ENCODE data around the gene RNF13.

Gene RNF13, protein sequence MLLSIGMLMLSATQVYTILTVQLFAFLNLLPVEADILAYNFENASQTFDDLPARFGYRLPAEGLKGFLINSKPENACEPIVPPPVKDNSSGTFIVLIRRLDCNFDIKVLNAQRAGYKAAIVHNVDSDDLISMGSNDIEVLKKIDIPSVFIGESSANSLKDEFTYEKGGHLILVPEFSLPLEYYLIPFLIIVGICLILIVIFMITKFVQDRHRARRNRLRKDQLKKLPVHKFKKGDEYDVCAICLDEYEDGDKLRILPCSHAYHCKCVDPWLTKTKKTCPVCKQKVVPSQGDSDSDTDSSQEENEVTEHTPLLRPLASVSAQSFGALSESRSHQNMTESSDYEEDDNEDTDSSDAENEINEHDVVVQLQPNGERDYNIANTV

DNA sequence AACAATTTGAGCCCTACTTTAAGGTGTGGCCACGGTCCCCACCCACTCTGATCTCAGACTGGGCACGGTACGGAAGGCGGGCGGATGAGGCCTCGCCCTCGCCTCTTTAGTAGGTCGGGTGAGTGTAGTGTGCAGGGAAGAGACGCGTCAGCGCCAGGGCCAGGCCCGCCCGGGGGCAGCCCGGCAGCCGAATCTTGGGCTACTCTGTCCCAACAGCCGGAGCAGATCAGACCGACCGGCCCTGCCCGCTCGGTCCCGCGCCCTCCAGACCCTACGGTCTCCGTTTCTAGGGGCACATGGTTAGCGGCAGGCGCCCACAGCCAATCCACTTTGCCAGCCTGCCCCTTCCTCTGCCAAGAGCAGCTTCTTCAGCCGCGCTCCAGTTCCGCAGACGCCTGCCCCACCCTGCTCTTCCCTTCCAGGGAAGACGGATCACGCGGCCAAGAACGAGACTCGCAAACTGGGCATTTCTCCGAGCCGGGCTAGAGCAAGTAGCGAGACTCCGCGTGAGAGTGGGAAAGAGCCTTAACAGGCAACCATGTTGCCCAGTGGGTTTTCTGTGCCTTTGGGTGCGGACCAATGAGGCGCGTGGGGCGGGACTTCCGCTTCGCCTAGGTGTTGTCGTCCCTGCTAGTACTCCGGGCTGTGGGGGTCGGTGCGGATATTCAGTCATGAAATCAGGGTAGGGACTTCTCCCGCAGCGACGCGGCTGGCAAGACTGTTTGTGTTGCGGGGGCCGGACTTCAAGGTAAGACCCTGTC is at the start of gene RNF13:
RNF13 (plus strand) TSS at position 610 of the 761 bp plus-strand sequence. CDS start 32,812 bp downstream, outside the sequence.
- DNase-seq, result peak; percentile 97 to 98

DNA sequence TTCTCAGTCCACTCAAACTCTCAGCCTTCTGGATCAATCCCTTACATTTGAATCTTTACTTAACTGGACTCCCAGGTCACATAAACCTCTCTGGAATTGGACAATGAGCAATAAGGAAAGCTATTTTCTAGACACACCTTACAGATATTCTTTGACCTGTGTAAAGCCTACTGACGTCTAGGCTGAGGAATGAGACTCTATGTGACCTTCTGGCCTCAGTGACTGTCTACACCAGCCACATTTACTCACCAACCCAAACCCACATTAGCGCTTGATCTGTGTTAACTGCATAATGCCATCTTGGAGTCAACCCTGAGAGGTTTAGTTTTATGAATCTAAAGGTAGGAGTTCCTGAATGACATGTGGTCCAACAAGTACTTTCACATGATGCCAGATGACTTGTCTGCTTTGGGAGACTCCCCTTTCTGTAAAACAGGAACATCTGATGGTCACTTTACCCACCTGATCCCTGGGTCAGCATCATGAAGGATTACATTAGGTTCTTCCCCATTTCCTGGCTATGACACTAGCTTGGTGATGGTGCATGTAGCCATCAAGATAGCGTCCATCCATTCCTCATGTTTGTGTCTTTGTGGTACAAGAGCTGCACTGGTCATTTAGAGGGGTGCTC is 49.3 kb upstream of the RNF13 start:
- no peak for DNase-seq

DNA sequence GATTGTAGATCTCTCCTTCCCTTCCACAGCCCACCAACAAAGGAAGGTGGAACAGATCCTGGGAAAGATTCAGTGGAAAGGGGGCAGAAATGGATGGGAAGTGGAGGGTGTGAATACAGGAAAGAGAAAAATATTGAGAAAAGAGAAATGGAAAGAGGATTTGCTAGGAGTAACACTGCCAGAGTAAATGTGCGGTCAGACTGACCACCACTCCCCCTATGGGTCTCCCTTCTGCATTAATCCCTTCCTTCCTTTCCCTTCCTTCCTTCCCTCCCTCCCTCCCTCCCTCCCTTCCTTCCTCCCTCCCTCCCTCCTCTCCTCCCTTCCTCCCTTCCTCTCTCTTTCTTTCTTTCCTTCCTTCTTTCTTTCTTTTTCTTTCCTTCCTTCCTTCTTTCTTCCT is 48.7 kb upstream of the RNF13 start:
- no peak for DNase-seq

DNA sequence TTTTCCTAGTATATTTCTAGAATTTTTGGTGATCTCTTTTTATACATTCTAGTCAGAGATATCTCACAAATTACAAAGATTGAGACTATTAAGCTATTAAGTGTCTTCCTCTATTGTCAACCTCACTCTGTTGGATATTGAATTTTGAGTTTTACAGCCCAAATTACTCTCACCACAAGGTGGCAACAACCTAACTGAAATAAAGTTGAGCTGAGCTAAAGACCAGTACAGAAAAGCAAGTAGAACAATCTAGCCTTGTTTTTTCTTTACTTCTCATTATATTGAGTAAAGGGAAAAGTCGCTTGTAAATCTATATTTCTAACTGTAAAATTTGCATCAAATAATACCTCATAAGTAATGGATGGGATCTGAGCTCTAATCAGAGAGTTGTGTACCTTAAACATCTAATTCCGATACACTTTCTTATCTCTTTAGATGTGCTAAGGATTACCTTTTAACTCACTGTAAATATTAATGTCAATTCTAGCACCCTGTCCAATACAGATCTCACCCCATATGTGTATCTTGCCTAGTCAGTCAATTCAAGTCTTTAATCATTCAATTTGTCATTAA is 47.2 kb upstream of the RNF13 start:
- DNase-seq, result no peak

DNA sequence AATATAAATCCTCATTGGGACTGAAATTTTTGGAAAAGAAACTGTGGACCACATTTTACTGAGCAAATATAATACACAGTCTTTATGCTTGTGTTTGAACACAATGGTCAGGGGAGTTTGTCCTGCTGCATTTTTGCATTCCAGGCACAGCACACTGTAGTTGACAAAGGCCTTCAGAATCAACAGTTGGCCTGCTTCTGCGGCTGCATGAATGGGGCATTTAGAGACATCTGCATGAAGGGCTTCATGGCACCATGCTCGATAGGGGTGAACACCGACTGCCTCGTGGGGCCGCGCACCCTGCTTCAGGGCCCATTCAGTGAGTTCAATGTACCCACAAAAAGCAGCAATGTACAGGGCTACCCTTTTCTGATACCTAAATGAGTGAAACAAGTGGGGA is 45.3 kb upstream of the RNF13 start:
- DNase-seq, result no peak

DNA sequence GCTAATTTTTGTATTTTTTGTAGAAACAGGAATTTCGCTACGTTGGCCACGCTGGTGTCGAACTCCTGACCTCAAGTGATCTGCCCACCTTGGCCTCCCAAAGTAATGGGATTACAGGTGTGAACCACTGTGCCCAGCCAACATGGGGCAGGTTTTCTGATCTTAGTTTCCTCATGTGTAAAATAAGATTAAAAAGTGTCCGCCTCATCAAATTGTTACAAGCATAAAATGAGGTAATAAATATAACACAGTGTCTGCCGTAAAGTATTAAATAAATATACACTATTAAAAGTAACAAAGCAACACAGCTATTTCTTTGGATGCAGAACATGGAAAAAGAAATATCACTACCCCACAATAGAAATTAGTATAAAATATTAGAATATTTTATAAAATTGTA is 44.3 kb upstream of the RNF13 start:
- no peak for DNase-seq

DNA sequence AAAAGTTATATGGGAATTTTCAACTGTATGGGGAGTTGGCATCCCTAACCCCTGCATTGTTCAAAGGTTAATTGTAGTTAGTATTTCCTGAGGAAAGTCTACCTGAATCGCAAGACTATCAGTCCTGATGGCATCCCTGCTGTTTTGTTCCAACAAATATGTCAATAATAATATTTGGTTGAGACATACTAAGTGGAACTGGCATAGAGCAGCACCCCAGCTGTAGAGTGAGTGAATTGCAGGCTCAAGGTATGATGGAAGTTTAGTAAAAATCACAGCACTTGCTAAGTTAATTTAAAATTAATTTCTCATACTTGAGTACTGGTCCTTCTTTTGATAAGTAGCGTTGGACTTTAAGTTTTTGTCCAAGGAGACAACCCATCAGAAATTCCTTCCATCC is 42.8 kb upstream of the RNF13 start:
- DNase-seq, result no peak

DNA sequence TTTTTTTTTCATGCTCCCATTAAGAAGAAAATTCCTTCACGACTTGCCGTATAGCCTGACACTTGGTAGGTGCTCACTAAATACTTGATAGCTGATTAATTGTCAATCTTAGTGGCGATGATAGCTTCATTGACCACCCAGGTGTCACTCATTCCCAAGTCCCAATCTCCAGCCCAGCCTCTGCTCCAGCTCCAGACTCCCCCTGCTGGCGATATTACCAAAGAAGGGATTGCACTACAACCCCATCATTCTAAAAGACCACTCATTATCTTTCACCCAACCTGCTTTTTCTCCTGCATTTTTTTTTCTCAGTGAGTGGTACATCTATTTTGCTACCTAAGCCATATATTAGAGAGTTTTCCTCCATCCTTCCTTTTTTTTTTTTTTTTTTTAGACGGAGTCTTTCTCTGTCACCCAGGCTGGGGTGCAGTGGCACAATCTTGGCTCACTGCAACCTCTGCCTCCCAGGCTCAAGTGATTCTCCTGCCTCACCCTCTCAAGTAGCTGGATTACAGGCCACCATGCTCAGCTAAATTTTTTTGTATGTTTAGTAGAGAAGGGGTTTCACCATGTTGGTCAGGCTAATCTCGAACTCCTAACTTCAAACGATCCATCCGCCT is 41.3 kb upstream of the RNF13 start:
- DNase-seq, result peak; percentile 24 to 45

DNA sequence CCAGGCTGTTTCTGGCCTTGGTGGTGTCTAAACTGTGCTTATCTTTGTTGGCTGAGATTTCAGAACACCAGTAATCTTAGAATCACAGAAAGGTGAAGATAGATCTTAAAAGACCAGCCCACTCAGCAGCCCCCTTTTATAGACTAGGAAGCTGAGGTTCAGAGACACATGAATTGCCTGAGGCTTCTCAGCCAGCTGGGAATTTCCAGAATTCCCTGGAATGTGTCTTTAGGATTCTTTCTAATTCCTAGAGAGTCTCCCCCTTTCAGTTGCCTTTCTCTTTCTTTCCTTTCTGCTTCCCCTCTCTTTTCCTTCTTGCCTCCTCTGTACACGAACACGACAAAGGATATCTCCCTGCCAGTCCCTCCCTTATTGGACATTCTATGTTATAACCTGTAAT is 40.2 kb upstream of the RNF13 start:
- DNase-seq, result no peak

DNA sequence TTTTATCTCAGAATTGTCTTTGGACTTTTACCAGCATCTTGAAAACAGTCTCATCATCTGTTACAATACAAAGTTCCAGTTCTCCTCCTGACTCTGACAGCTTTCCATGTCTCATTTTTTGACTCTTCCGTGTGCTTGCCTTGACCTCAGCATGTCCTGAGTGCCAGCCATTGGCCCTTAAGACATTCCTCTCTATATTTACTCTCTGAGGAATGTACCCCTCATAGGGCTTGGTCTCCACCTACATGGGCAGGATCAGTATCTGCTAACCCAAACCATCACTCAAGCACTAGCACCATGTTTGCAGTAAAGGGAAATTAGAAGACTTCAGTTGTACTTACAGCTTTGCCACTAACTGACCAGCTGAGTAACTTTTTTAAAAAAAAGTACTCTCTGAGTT is 36.8 kb upstream of the RNF13 start:
- DNase-seq, result no peak

DNA sequence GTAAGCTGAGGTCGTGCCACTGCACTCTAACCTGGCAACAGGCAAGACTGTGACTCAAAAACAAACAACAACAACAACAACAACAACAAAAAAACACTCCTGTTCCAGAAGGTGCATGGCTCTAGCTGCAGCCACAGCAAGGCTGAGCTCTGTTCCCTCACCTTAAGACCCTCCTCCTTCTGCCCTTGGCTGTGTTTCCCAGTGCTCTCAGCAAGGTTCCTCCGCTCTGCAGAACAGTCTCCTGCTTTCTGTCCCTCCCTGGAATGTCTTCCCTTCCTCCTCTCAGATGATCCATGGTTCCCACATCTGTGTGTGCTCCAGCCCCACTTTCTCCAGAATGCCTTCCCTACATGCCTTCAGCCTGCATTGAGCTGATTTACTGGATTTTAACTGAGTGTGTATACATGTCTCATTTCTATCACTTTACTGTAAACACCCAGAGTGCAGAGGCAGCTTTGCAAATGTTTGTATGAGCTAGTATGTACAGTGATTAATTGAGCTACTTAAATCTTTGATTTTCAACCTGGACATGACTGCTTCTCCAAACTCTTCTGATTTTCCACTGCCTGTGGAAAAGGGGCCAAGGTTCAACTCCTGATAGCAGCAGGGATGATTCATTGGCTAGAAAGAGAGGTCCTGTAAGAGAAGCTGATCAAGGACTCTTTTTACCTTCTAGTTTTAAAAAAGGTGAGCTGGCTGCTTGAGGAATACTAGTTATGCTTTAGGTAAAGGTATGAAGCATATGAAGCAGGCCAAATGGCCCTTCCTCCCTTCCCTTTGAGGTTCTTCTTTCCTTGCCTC is 35.4 kb upstream of the RNF13 start:
- no peak for DNase-seq

DNA sequence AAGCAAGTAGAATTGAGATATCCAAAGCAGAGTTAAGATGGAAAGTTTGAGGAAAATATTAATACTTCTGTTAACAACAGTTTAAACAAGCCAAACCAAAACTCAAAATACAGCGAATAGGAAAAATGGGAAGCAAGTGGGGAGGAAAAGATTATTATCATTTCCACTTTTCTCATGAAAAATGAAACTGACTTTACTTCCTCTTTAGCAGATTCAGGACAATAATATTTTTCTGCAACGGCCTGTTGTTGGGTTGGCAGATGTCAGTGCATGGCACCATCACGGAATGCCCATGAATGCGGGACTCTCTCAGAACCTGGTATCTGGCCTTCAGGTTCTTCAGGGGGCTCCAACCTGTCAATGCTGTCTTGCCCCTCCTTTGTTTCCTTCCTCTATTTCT is 31.8 kb upstream of the RNF13 start:
- no peak for DNase-seq

DNA sequence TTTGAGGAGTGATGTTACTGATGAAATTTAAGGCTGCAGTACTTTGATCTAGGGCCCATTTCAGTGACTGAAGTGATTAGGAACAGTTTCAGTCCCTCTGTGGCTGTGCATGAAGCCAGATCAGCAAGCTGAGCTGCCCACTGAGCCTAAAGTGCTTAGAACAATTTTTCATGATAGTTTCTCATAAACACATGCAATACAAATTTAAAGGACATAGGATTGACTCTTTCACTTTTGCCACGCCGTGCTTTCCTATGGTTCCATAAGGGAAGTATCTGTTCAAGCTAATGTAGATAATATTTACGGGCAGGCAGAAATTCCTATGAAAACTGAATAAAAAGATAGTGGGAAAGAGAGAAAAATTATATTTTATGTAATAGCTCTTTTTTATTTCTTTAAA is 31.3 kb upstream of the RNF13 start:
- DNase-seq, result no peak

DNA sequence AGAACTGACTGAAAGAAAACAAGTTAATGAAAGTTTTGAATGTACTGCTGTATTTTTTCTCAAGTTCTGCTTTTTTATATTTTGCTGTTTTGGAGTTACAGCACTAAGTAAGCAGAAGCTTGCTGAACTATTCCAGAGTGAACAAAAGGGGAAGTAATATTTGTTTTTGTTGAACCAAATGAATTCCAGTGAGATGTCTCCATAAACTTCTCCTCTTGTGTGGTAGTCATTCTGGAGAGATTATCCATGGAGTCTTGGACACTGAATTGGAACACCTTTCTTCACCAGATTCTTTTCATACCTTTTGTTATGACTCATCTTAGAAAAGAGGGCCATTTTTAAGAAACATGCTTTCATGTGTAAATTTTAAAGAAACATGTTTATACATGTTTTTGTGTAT is 29.4 kb upstream of the RNF13 start:
- no peak for DNase-seq

DNA sequence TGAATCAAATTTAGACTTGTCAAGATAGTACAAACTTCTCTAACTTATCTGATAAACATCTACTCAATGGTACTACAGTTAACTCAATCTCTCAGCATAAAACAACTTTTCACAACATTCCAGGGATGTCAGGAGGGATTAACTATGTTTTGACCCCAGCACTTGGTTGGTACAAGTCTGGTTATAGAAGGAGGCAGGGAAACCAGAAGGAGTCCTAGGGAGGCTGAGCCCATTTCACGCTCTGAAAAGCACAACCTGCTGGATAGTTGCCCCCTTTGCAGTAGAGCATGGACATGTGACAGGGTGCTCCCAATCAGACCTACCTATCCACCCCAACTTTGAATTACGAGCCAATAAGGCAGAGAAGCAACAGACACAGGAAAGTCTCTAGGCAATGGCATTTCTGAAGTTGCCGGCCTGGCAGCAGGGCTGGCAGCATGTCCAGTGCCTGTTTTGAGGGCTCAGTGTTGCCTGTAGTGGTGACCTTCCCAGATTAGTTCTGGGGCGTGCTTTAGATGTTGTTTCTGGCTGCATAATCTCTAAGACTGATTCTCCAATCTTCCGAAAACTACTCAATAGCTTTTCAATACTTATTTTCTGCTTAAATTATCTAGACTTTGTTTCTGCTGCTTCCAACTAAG is 28.8 kb upstream of the RNF13 start:
- DNase-seq, result no peak

DNA sequence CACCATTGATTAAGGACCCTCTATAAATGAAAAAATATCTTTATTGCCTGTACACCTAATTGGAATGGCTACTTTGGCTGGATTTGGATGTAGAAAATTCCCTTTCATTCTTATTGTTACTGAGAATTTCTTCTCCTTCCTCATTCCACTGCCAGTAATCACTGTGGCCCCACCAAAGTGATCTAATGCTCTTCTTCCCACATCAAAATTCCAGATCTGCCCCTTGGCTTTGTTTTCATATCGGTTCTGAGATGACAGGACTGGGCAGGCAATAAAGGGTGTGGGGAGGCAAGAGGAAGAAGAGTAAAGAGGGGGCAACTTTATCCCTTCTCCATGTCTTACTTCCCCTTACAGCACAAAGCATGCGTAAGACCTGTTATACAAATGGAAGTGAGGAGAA is 22.7 kb upstream of the RNF13 start:
- no peak for DNase-seq

DNA sequence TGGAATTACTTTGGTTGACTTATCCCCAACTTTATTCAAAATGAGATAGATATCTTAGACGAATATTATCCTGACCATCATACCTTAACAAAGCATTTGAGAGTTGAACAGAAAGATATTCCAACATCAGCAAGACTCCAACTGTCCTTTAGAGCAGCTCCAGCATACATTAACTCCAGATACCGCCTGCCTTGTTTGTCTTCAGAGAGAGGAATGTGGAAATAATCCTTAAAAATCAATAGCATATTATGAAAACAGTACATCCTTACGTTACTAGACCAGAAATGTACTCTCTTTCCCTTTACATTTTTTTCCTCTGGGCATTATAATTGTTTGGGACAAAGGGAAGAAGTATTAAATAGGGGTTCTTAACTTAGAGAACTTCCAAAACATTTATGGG is 22.3 kb upstream of the RNF13 start:
- no peak for DNase-seq

DNA sequence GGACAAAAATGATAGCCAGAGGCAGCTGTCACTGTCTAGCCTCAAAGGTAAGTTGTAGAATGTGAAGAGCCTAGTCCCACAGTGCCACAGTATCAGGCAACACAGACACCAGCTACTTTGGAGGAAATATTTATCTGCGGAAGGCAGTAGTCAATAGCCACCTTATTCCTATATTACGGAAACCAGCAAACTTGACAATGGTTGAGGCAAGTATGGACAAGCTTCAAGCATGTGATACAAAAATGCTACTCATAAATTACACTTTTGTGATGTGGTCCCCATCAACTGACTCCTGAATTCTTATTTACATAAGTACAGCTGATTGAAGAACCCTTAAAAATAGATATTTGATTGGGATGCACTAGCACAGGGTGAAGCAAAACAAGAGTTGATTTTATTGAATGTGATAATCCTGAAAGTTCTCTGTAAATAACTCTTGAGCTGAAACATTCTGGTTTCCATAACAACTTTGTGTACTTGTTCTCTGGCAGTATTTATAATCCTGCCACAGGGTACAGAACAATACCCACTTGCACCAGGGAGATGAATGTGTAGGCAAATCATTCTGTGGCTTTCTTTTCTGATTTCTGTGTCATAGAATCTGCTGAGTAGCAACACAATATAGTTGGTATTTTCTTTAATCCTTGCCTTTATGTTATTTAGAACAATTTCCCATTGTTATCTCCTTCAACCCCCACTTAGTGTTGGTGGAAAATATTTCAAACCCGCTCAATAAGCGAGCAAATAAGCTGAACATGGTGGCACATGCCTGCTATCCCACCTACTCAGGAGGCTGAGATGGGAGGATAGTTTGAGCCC is 20.4 kb upstream of the RNF13 start, which contains the start of gene ANKUB1:
ANKUB1 (minus strand) TSS at position 103 of the 819 bp plus-strand sequence. CDS start 188 bp downstream, outside the sequence.
- DNase-seq, result no peak

DNA sequence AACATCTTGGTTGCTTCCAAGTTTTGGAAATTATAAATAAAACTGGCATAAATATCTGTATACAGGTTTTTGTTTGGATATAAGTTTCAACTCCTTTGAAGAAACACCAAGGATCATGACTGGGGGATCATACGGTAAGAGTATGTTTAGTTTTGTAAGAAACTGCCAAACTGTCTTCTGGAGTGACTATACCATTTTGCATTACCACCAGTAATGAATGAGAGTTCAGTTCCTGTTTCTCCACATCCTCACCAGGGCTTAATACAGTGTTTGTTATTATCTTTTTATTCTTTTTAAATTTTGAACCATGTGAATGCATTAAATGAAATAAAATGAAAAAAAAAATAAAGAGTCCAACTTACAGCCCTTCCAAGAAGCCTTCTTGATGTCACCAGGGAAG is 17.0 kb upstream of the RNF13 start:
- DNase-seq, result no peak

DNA sequence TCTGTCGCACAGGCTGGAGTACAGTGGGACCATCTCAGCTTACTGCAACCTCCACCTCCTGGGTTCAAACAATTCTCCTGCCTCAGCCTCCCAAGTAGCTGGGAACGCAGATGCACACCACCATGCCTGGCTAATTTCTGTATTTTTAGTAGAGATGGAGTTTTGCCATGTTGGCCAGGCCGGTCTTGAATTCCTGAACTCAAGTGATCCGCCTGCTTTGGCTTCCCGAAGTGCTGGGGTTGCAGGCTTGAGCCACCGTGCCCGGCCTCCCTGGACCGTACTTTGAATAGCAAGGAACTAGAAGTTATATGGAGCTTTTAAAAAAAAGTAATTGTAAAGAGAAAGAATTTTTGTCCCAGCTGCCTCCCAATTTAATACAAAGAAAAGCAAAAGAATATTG is 12.3 kb upstream of the RNF13 start:
- DNase-seq, result no peak

DNA sequence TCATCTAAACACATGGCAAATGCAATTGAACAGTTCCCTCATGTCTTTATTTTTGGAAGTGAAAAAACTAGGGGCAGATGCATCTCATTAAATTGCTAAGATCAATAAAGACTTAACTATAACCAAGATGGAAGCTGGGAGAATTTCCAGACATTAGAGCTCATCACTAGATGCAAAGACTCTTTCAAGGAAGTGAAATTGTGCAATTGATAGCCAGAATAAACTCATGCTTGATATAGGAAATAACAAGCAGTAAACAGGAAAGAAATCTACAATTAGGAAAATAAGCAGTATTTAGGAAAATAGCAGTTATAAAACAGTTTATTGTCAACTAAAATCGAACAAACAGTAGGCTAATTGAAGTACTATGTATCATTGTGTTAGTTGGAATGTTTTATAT is 11.8 kb upstream of the RNF13 start:
- no peak for DNase-seq

Measured in NCI-H524 (cell line).